AG10803 (cell line): ENCODE measurements around the gene SUN5.

Experiments
- DNase-seq: peaks from one replicate; pipeline ENCODE4 v3.0.0; 2010; ENCODE audit warnings: low read depth
- H3K4me3 ChIP-seq: 2 replicates; pipeline ENCODE4 v1.5.1; 2011; ENCODE audit warnings: mild to moderate bottlenecking, low read length, control low read depth
- TF ChIP-seq, protein P1 (sequence below): conservative IDR thresholded peaks from 2 replicates; pipeline ENCODE4 v1.5.1; 2011; ENCODE audit warnings: mild to moderate bottlenecking, low read length, control low read depth, inconsistent platforms

The SUN5 gene

DNA sequence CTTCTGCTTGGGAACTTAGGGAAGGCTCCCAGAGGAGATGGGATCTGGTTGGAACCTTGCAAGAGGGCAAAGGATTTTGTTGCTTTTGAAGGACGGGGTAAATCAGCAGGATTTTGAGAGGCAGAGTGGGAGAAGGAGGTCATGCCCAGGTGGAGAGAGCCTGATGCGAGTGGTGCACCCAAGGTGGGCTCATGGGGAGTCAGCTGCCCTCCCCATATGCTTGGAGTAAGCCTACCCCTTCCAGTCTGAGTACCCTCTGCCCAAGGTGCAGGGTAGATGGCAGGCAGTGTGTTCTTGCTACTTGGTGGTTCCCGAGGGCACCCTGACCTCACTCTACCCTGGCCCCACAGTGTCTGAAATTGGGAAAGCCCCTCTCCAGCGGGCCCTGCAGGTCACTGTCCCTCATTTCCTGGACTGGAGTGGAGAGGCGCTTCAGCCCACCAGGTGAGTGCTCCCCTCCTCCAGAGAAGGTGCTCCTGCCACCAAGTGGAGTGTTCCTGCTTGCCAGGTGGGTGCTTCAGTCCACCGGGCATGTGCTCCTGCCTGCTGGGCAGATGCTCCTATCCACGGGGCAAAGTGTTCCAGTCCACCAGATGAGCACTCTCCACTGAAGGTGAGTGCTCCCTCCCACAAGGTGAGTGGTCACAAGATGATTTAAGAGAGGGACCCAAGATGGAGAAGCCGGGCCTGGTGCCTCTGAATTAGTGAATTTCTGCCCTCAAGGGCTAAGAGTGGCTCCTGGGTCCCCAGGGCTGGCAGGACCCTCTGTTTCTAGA is 6.6 kb upstream of the SUN5 start:
- TF ChIP-seq, protein P1, sequence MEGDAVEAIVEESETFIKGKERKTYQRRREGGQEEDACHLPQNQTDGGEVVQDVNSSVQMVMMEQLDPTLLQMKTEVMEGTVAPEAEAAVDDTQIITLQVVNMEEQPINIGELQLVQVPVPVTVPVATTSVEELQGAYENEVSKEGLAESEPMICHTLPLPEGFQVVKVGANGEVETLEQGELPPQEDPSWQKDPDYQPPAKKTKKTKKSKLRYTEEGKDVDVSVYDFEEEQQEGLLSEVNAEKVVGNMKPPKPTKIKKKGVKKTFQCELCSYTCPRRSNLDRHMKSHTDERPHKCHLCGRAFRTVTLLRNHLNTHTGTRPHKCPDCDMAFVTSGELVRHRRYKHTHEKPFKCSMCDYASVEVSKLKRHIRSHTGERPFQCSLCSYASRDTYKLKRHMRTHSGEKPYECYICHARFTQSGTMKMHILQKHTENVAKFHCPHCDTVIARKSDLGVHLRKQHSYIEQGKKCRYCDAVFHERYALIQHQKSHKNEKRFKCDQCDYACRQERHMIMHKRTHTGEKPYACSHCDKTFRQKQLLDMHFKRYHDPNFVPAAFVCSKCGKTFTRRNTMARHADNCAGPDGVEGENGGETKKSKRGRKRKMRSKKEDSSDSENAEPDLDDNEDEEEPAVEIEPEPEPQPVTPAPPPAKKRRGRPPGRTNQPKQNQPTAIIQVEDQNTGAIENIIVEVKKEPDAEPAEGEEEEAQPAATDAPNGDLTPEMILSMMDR = no peak
- DNase-seq = no peak
- no peak overlapping the region for H3K4me3 ChIP-seq

- H3K4me3 ChIP-seq = no peak overlapping the region
- TF ChIP-seq, protein P1 = no peak
- no peak for DNase-seq
Measured at GRCh38 chr20:33010133-33010504, 5.9 kb upstream of the SUN5 start.

DNA sequence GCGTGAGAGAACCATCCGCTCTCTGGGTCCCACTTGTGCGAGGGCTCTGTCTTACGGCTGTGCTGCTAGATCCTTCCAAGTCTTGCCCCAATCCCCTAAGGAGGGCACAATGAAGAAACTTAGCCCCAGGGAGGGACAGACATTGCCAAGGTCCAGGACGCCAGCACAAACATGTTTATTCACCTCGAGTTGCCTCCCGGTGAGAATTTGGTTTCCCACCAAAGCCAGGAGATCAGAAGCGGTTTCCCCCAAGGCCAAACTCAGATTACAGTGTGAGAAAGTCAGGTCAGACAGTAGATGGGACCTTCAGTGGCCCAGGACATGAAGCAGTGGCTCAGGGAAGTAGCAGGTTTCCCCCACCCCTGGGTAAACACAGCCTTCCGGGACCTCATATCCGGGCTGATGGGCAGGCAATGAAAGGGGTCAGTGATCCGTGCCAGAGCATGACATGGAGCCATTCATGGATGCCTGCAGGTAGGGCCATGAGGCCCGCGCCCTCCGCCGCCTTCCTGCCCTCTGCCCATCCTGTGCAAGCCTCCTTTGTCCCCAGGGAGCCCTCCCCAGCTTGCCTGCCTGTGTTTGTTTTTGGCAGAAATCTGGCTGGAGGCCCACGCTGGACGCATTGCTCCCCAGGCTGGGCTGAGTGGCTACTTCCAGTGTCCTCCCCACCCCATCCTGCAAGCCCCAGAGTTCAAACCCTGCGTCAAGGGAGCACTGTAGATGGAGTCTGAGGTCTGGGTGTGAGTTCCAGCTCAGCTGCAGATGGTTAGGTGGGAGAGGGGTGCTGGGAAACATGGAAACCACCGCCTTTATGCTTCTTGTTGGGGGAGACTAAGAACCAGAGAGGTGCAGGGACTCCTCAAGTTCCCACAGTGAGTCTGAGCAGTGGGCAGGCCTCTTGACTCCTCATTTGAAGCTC is 5.2 kb upstream of the SUN5 start:
- no peak overlapping the region for H3K4me3 ChIP-seq
- TF ChIP-seq, protein P1 = no peak
- DNase-seq = no peak

DNA sequence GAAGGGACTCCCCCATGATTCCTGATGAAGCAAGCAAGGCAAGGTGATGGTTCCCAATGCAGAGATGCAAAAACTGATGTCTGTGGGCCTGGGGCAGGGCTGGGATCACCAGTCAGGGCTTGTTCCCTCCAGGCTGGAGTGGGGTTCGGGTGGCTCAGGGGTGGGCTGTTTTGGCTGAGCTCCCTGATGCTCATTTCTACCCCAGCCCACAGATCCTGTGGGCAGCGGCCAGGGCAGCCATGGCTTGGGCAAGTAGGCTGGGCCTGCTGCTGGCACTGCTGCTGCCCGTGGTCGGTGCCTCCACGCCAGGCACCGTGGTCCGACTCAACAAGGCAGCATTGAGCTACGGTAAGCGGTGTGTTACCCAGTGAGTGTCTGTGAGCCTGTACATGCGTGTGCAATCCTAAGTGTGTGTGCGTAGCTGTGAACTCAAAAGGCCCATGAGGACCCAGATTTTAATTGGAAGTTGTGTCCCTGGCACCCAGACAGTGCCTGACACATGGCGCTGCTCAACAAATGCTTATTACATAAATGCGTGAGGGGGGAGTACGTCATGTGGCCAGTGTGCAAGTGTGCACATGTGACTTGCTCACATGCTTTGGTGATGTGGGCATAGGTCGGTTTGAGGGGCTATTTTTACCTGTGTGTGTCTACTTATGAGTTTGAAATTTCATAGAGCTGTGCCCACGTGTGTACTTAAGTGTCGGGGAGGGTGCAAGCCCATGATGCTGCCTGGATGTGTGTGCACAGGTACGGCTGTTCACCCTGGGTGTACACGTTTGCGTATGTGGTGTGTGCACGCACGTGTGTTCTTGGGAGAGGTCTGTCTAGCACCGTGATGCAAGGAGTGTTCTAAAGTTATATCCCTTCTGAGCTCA is 4.3 kb upstream of the SUN5 start:
- H3K4me3 ChIP-seq = no peak overlapping the region
- TF ChIP-seq, protein P1 = no peak
- no peak for DNase-seq

DNA sequence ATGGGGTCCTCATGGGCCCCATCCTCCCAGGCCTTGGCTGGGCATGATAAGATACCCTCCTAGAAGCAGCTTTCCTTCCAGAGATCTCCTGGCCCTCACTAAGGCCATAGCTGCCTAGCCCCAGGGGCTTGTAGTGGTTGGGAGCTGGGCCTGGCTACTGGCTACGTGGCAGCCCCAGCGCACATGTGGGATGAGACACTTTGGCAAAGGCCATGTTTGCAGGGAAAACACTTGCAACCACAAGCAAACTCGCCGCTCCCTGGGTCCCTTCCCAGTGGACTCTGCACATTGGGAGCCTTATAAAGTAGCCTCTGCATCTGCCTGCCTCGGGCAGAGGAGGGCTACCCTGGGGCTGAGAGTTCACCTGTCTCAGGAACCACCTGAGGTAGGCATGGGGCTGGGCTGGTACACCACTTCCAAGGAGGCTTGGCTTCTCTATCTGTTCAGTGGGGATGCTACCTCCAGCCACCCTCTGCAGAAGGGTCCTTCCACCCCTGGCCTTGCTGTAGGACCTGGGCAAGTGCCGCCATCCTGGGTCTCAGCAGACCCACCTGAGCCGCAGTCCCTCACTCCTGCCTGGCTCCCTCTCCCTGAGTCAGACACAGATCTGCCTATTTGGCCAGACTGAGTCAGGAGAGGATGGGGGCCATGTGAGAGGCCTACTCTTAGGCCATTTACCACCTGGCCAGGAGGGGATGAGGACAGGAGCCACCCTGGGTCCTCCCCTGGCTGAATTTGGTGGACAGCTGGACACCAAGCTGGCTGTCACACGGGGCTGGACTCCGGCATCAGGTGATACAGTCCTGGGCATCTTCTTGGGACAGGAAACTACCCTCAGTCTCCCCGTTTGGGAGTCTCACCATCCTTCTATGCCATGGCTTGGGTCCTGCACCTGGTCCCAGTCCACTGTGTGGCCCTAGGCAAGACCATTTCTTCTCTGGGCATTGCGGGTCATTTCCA is 3.4 kb upstream of the SUN5 start, which contains the start of gene BPIFB2:
TSS of gene BPIFB2 (plus strand) at position 329 of the 960 bp plus-strand sequence. CDS start 871 bp downstream, outside the sequence.
- no peak within 1 kb of the TSS for H3K4me3 ChIP-seq
- TF ChIP-seq, protein P1 = no peak
- no peak for DNase-seq

GRCh38 chr20:33006776-33007375 is 2.6 kb upstream of the SUN5 start:
- no peak for DNase-seq
- H3K4me3 ChIP-seq = no peak overlapping the region
- TF ChIP-seq, protein P1 = no peak
